ENCODE measurements around the gene TMEM182. TPM values are rescaled to one million over a fixed set of nuclear protein-coding genes. Genes with fewer than 3 reads are reported as not detected.

The TMEM182 gene
- polyA plus RNA-seq, 1 donor, result 6.3 TPM

Other genes with a start within 250 kb of the TMEM182 start
- 2.1 TPM for gene SLC9A2, start 142.5 kb upstream of the TMEM182 start, polyA plus RNA-seq

All from large intestine (tissue), 1 donor.